HG02763 (cell line): Measurements from ENCODE around the gene FAM184B.
"Not testable (repeated sequence)": the region's sequence is repeated elsewhere in the genome, so short reads cannot be mapped to it uniquely, and the experiment has no call there.

Experiments used
- ATAC-seq: cut with Tn5 transposase; IDR thresholded peaks from one replicate; pipeline ENCODE4 v1.9.1; 2021; ENCODE audit warnings: mild to moderate bottlenecking, moderate library complexity; ENCODE audit not compliant: unreplicated experiment

FAM184B gene

DNA sequence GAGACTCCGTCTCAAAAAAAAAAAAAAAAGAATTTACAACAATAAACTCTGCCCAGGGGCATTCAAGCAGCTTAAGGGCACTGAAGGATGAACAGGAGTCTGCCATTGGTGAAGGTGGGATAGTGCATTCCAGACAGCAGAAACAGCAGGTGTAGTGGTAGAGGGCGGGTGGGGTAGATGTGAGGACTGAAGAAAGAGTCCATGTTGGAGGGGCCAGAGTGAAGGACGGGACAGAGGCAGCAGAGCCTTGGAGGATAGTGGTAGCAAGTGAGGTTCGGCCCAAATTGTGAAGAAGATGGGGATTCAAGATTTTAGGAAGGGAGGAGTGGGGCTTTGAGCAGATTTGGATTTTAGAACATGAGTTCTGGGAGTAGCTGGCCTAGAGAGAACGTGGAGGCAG is 91.3 kb downstream of the FAM184B start:
- ATAC-seq = no peak

DNA sequence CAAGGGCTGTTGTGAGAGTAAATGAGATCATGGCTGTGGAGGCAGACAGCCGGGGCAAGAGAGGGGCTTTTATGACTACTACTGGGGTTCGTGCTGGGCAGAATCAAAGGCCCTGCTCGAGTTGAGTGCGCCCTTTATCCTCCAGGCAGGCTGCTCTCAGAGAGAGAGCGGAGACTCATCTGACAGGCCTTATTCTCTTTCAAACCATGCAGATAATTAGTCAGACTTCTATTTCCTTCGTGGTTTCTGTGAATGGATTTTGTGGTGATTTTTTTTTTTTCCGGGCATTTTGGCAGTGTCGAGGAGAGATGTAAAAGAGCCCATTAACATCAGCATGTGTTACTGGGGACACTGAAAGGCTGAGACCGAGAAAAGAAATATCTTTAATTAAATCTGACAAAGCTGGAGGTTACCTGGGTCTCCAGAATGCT is 93.4 kb downstream of the FAM184B start:
- ATAC-seq = no peak

DNA sequence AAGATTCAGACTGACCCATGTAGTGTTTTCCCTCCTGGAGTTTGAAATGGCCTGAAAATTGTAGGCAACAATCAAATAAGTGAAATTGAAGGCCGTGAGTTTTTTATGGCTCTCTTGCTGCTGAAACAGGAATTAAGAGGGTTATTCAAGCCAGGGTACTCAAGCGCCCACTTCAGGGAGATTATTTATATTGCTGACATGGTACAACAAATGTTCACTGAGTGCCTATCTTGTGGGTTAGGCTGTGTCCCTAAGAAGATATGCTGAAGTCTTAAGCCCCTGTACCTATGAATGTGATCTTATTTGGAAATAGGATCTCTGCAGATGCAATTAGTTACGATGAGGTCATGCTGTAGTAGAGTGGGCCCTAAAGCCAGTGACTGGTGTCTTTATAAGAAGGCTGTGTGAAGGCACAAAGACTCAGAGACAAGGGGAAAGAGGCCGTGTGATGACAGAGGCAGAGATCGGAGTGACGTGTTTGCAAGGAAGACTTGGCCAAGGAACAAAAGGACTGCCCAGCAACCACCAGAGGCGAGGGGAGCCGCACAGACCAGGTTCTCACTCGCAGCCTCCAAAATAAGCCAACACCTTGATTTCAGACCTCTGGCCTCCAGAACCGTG is 94.1 kb downstream of the FAM184B start:
- no peak for ATAC-seq

DNA sequence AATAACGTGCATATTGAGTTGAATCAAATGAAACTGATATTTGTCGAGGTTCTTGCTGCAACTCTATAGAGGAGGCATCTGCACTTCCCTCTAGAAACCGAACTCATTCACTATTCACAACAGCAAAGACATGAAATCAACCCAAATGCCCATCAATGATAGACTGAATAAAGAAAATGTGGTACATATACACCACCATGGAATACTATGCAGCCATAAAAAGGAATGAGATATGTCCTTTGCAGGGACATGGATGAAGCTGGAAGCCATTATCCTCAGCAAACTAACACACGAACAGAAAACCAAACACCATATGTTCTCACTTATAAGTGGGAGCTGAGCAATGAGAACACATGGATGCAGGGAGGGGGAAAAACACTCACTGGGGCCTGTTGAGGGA is 96.8 kb downstream of the FAM184B start:
- not testable (repeated sequence) for ATAC-seq

DNA sequence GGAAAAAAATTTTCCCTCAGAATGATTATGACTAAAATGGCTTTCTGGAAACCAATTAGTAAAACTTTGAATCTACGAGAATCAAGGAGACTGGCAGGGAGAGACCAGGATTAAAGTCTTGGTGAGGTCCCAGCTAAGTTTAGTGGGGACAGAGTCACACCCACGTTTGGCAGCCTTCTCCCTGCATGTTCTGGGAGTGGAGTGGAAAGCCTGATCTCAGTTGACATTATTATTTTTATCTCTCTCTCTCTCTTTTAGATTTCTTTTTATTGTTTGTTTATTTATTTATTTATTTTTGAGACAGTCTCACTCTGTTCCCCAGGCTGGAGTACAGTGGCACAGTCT is 99.2 kb downstream of the FAM184B start:
- no peak for ATAC-seq

DNA sequence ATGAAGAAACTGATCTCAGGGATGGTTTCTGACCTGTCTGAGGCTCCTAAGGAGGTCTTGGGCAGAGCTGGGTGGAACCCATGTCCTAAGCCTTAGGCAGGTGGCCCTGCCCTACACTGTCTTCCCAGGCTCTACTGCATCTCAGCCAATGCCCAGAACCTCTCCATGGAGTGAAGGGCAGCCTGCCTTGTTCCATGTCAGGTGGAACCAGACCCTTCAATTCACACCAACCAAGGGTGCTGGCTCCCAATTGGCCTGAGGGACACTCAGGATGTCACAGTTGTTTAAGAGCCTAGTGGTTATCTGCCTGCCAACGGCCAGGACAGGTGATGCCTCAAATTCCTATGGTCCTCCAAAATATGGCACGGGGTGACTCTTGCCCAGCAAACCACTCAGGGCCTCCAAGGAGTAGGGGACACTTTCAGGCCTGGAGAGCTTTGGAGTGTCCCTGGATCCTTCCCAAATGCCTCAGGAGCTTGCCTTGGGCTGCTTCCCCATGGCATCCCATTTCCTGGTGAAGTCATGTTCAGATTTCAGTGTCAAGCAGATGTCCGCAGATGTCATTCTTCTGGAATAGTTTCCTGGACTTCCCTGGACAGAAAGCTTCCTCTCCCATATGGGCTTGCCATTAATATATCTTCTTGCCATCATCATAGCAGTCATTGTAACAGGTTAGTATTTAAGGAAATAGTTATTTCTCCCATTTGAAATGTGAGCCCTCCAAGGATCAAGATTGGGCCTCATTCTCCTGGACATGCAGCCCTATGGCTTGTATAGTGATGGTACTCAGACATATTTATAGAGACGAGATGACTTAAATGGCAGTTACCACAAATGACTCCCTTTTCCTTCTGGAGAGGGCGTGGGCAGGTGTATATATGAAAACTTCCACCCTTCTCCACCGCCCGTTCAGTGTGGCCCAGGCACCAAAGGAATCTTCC is 99.9 kb downstream of the FAM184B start:
- ATAC-seq = no peak

DNA sequence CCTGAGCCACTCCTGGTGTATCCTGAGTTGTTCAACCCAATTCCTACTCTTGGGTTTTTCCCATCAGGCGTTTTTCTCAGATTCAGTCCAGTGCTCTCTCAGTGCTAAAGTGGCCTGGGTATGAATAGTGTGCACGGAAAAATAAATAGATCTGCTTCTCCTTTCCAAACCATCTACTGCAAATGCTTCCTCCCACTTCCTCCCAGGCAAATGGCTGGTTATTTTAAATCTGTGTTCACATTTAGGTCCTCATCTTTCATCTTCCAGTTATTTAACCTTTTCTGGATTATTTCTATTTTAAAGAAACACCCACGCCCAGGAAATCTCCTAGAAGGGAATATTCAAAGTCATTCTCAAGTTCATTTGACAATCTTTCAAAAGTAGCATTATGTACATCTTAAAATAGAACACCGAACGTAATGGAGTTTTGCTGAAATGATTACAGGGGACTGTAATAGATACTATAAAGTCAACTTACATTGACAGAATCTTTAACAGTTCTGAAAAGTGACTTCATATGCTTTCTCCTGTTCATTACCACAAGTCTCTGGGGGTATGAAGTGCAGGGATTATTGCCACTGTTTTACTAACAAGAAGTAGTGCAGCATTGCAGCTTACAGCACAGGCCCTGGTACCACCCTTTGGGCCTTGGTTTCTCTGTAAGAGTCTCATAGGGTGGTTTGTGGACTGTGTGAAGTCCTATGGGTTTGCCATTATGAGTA is 100.7 kb downstream of the FAM184B start:
- no peak for ATAC-seq

DNA sequence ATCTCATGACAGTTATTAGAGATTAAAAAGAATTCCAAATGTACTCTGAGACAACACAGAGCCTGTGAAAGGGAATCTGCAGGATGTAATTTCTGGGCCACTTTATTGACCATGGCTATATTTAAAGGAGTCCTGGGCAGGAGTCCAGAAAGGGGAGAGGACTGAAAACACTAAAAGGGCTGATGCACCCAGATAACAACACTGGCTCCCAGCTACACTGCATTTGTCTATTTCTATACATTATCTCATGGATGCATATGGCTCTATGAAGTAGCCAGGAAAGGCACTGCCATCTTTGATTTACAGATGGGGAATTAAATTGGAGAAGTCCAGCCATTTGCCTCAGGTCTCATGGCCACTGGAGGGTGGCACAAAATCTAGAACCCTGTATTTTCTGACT is 111.0 kb downstream of the FAM184B start:
- no peak for ATAC-seq

DNA sequence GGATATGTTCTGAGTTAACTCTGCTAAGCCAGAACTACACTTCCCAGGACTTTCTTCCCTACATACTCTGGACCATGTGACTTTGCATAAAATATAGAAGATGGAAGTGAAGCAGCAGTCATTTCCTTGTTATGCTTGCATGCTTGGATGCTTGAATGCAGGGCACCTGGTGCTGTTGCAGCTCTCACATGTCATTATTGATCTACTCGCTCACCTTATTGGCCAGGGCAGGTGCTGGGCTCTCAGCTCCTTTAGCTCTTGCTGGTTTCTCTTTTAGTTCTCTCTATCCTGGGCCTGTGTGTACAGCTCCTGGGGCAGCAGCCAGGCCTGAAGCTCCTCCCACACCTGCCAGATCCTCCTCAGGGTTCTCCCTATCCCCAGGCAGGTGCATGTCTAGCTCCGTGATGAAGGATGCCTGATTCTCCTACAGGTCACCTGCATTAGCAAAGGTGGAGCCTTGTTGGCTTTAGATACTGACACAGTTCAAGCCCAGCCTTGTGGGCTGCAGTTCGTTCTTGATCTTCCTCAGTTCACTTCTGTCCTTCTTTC is 113.7 kb downstream of the FAM184B start:
- no peak for ATAC-seq

DNA sequence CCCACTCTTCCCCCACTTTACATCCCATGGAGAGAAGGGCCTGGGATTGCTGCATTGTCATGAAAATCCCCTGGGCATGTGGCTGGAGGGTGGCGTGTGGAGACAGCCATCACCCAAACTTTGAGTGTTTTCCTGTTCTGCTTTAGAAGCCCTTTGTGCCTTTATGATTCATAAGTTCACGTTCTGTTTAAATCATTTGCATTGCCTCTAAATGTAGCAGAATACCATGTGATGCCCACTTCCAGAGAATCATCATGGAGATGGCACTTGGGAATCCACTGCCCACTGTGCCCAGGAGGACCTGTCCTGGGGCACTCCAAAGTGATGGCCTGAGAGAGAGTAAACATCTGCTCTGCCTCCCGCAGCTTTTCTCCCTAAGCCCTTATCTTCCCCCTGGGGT is 114.2 kb downstream of the FAM184B start:
- ATAC-seq = no peak

DNA sequence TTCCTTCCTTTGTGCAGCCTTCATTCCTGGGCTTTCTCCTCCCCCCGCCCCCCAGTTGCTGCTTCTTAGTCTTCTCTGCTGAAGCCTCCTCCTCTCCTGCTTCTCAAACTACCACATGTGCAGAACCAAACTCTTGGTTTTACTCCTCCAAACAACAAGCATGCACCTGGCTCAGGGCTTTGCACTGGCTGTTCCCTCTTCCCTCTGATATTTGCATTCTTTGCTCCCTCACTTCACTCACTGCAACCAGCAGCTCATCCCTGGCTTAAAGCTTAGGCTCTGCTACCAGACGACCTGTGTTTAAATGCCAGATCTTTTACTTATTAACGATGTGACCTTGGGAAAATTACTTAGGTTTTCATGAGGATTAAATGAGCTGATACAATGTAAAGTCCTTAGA is 115.6 kb downstream of the FAM184B start:
- ATAC-seq = no peak

DNA sequence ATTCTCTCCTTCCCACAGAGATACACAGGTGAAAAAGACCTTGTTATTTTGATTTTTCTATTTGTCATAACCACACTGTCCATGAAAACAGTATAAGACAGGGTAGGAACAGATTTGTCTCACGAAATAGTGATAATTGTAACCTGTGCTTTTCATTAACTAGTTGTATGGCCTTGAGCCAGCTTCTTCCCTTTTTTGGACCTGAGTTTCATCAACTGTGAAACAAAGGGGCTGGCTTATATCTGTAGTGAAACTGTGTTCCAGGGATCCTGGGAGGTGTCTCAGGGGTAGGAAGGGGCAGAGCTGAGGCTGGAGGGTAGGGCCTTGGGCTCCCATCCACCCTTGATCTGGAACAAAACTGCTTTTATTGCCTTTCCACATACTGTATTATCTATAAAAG is 116.1 kb downstream of the FAM184B start:
- ATAC-seq = peak; percentile 45

DNA sequence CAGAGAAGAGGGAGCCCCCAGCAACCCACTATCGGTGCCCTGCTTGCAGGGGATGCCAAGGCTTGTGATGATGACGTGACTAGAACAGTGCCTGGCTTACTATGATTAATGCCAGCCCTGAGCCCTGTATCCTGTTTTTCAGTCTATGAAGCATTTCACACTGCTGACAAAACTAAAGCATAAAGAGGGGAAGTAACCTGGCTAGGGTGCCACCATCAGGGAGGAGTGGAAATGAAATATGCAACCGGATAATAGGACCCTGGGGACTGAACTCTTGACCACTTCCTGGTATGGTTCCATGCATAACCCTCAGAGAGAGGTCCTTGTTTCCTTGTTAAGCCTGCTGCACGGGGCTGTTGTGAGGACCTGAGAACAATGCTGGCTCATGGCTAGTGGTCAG is 116.7 kb downstream of the FAM184B start:
- ATAC-seq = peak; percentile 89

DNA sequence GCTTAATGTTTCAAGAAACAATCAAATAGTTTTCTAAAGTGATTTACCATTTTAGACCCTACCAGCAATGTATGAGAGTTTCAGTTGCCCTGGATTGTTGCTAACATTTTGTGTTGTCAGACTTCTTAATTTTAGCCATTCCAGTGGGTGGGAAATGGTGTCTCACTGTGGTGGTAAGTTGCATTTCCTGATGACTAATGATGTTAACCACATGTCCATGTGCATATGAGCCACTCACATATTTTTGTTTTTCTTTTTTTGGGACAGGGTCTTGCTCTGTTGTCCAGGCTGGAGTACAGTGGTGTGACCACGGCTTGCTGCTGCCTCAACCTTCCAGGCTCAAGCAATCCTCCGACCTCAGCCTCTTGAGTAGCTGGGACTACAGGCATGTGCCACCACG is 118.7 kb downstream of the FAM184B start:
- no peak for ATAC-seq

DNA sequence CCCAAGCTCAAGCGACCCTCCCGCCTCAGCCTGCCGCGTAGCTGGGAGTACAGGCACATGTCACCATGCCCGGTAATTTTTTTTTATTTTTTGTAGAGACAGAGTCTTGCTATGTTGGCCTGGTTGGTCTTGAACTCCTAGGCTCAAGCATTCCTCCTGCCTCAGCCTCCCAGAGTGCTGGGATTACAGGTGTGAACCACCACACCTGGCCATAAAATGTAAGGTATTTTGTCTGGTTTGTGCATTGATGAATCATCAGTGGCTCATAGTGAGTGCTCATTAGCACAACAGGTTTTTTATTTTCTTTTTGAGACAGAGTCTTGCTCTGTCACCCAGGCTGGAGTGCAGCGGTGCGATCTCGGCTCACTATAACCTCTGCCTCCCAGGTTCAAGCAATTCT is 122.2 kb downstream of the FAM184B start:
- not testable (repeated sequence) for ATAC-seq

DNA sequence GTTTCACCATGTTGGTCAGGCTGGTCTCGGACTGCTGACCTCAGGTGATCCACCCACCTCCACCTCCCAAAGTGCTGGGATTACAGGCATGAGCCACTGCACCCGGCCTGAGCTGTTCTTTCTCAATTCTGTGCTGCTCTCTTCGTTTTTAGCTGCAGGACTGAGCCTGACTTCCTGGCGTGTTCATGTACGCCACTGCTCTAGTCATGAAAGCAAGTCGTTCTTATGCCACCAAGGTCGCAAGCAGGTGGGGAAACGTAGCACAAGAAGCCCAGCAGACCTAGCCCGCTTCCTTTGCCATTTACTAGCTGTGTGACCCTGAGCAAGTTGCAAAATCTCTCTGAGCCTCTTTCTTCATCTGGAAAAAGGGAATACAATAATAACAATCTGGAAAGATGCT is 123.6 kb downstream of the FAM184B start:
- ATAC-seq = no peak

DNA sequence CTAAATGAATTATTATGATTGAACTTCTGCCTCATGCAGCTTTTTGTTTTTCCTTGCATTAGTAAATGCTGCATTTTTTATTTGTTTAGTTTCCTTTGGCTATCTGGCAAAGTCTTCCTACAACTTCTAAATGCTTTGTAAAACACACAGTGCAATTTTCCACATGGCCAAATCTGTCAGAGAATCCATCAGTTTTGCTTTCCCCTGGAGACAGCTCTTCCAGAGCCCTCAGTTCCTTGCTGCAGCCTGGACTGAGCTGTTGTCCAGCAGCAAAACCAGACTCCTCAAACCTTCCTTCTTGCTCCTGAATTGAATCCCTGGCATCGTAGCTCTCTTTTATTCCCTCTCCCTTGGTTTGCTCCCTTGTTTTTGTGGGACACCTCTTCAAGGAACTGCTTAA is 124.3 kb downstream of the FAM184B start:
- ATAC-seq = no peak

DNA sequence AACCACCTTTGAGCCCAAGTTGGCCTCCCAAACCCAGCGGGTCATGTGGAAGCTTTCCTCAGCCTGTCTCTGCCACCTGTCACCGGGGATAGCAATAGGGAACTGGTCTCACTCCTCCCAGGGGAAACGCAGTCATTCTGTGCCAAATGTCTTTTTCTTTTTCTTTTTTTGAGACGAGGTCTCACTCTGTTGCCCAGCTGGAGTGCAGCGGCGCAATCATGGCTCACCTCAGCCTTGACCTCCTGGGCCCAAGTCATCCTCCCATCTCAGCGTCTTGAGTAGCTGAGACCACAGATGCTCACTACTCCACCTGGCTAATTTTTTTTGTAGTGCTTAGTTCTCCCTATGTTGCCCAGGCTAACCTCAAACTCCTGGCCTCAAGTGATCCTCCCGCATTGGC is 126.7 kb downstream of the FAM184B start:
- no peak for ATAC-seq

DNA sequence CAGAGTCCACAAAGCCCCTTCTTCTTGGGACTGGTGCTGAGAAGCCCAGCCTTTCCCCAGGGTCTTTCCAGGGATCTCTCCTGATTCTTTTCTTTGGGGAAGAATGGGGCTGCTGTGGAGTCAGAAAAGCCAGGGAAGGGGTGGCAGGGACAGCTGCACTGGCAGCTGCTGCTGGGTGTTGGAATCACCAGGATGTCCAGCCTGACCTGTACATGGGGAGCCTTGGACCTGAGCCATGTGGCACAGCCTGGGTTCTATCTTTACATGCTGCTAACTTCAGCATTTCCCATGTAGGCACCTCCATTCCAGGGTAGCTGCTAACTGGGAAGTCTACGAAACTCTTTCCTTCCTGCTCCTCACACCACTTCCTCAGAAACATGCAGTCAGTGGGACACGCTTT is 131.0 kb downstream of the FAM184B start:
- no peak for ATAC-seq

DNA sequence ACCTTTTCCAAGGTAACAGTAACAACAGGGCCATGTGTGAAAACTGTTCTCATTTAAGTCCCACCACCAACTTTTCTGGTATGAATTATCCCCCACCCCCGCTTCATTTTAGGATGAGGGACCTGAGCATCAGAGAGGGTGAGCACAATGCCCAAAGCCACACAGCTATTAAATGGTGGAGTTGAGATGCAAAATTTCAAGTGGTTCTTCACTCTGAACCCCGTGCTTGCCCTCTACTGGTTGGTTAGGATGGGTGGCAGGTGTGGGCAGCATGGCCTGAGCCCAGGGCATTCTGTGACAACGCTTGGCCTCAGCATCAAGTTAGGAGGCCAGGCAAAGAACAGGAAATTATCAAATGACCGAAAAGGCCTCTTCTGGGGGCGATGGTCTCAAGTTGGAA is 133.5 kb downstream of the FAM184B start:
- ATAC-seq = no peak

DNA sequence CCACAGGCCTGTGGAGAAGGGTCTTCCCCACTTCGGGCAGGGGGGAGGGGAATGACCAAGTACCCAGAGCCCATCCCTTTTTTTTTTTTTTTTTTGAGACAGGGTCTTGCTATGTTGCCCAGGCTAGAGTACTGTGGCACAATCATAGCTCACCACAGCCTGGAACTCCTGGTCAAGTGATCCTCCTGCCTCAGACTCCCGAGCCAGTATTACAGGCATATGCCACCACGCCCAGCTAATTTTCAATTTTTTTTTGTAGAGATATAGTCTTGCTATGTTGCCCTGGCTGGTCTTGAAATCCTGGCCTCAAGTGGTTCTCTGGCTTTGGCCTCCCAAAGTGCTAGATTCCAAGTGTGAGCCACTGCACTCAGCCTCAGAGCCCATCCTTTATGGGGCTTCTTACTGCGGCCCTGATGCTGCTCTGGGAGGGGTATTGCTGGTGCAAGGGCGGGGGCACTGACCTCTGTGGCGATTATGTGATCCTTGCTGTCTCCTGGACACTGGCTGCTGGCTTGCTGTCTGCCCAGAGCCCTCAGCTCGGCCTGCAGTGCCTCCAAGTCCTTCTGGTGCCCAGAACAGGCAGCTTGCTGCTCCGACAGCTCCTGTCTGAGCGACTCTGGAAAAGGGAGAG is 134.1 kb downstream of the FAM184B start:
- ATAC-seq = no peak
